ENCODE measurements around the gene RNF144A. TPM values are rescaled to one million over a fixed set of nuclear protein-coding genes. Genes with fewer than 3 reads are reported as not detected.

The RNF144A gene
- total and polyA plus RNA-seq, 2 experiments from 2014 or later: 0.60 to 3.5 TPM

DNA sequence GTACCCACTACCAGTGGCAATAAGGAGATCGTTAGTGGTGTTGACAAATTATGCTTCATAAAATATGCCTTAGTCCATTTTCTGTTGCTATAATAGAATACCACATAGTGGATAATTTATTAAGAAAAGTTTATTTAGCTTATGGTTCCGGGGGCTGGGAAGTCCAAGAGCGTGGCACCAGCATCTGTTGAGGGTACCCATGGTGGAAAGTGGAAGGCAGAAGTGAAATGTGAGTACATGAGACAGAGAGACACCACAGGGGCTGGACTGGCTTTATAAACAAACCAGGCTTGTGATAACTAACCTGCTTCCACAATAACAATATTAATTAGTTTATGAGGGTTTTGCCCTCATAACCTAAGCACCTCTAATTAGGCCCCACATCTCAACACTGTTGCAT lies 146.6 kb downstream of the RNF144A start:
- H3K36me3 ChIP-seq (ENCODE audit: low read depth): no peaks in the 10 kb centered on the region
- no peaks in the 10 kb centered on the region for H3K4me1 ChIP-seq (ENCODE audit: insufficient read depth)
- no peak for DNase-seq
- no peaks in the 10 kb centered on the region for H4K20me1 ChIP-seq (ENCODE audit: insufficient read depth)
- H3F3A ChIP-seq (ENCODE audit: insufficient read depth): no peaks in the 10 kb centered on the region
- TF ChIP-seq EZH2 (IDR thresholded peaks at IDR 0.05; ENCODE audit: insufficient read depth, poor library complexity, severe bottlenecking) (no peak), EZH2phosphoT487 (IDR thresholded peaks at IDR 0.05; ENCODE audit: insufficient read depth, low read depth) (no peak)
- no peaks in the 10 kb centered on the region for H3K27me3 ChIP-seq (replicated peaks; ENCODE audit: insufficient read depth)
- no peaks in the 10 kb centered on the region for H3K9me3 ChIP-seq (ENCODE audit: low read depth)
- no peak overlapping the region for H3K9ac ChIP-seq
- 65 to 72% methylated on average over 3 of the region's 3 CpGs for WGBS, 2 experiments (ENCODE audit: low coverage in 1 of 2, low lambda C conversion rate in 2 of 2, missing lambda C conversion rate in 2 of 2)
- H3K4me2 ChIP-seq (ENCODE audit: unreplicated experiment): no peak overlapping the region
- no peak overlapping the region for H3K4me3 ChIP-seq
- H3K9me2 ChIP-seq (ENCODE audit: insufficient read depth): no peaks in the 10 kb centered on the region
- in situ Hi-C loops (cut with MboI): no loop called here
- no peaks in the 10 kb centered on the region for H3K79me2 ChIP-seq (ENCODE audit: insufficient read depth)
- H3K27ac ChIP-seq: no peak overlapping the region
- no peak overlapping the region for H2AFZ ChIP-seq

DNA sequence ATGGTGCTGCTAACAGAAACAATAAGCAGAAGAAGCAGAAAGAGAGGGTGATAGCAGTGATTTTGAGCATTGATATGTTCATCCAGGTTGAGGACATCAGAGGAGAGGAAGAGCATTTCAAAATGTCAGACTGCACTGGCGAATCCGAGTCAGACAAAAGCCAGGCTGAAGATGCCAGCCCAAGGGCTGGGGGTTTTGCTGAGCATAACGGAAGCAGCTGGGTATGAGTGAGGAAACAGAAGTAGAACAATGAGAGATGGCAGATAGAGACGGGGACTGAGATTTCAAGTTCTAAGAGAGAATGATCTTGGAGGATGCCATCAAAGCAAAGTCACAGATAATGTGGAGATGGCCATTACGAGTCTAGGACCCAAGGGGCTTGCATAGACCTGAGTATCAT lies 151.2 kb downstream of the RNF144A start:
- H3K4me2 ChIP-seq (ENCODE audit: unreplicated experiment): no peak overlapping the region
- no peaks in the 10 kb centered on the region for H4K20me1 ChIP-seq (ENCODE audit: insufficient read depth)
- H3K4me1 ChIP-seq (ENCODE audit: insufficient read depth): no peaks in the 10 kb centered on the region
- H3K27me3 ChIP-seq (replicated peaks; ENCODE audit: insufficient read depth): no peaks in the 10 kb centered on the region
- TF ChIP-seq EZH2 (IDR thresholded peaks at IDR 0.05; ENCODE audit: insufficient read depth, poor library complexity, severe bottlenecking) (no peak), EZH2phosphoT487 (IDR thresholded peaks at IDR 0.05; ENCODE audit: insufficient read depth, low read depth) (no peak)
- H2AFZ ChIP-seq: no peak overlapping the region
- no peak overlapping the region for H3K27ac ChIP-seq
- in situ Hi-C loops (cut with MboI): no loop called here
- H3F3A ChIP-seq (ENCODE audit: insufficient read depth): no peaks in the 10 kb centered on the region
- H3K36me3 ChIP-seq (ENCODE audit: low read depth): no peaks in the 10 kb centered on the region
- DNase-seq: no peak
- 77 to 79% methylated on average over 5 of the region's 5 CpGs for WGBS, 2 experiments (ENCODE audit: low coverage in 1 of 2, low lambda C conversion rate in 2 of 2, missing lambda C conversion rate in 2 of 2)
- H3K4me3 ChIP-seq: no peak overlapping the region
- H3K9ac ChIP-seq: no peak overlapping the region
- no peaks in the 10 kb centered on the region for H3K9me2 ChIP-seq (ENCODE audit: insufficient read depth)
- H3K79me2 ChIP-seq (ENCODE audit: insufficient read depth): no peaks in the 10 kb centered on the region
- H3K9me3 ChIP-seq (ENCODE audit: low read depth): no peaks in the 10 kb centered on the region

DNA sequence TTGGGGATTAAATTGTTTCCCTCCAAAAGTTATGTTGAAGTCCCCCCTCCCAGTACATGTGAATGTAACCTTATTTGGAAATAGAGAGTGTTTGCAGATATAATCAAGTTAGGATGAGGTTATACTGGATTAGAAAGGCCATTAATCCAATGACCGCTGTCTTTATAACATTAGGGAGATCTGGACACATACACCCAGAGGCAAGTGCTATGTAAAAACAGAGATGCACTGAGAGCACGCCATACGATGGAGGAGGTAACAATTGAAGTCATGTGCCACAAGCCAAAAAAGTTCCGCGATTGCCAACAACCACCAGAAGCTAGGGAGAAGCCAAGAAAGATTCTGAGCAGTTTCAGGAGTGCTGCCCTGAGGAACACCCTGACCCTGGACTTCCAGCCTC lies 153.3 kb downstream of the RNF144A start:
- Histone ChIP-seq H3K27me3 (replicated peaks; ENCODE audit: insufficient read depth) (no peaks in the 10 kb centered on the region), H3K36me3 (ENCODE audit: low read depth) (no peaks in the 10 kb centered on the region), H4K20me1 (ENCODE audit: insufficient read depth) (no peaks in the 10 kb centered on the region), H3F3A (ENCODE audit: insufficient read depth) (no peaks in the 10 kb centered on the region), H3K9me3 (ENCODE audit: low read depth) (no peaks in the 10 kb centered on the region), H3K27ac (no peak overlapping the region), H3K9me2 (ENCODE audit: insufficient read depth) (no peaks in the 10 kb centered on the region), H2AFZ (no peak overlapping the region), H3K4me1 (ENCODE audit: insufficient read depth) (no peaks in the 10 kb centered on the region), H3K9ac (no peak overlapping the region), H3K4me2 (ENCODE audit: unreplicated experiment) (no peak overlapping the region), H3K4me3 (no peak overlapping the region), H3K79me2 (ENCODE audit: insufficient read depth) (no peaks in the 10 kb centered on the region)
- DNase-seq: no peak
- 50 to 54% methylated on average over 5 of the region's 5 CpGs for WGBS, 2 experiments (ENCODE audit: low coverage in 1 of 2, low lambda C conversion rate in 2 of 2, missing lambda C conversion rate in 2 of 2)
- TF ChIP-seq EZH2 (IDR thresholded peaks at IDR 0.05; ENCODE audit: insufficient read depth, poor library complexity, severe bottlenecking) (no peak), EZH2phosphoT487 (IDR thresholded peaks at IDR 0.05; ENCODE audit: insufficient read depth, low read depth) (no peak)
- in situ Hi-C loops (cut with MboI): no loop called here

DNA sequence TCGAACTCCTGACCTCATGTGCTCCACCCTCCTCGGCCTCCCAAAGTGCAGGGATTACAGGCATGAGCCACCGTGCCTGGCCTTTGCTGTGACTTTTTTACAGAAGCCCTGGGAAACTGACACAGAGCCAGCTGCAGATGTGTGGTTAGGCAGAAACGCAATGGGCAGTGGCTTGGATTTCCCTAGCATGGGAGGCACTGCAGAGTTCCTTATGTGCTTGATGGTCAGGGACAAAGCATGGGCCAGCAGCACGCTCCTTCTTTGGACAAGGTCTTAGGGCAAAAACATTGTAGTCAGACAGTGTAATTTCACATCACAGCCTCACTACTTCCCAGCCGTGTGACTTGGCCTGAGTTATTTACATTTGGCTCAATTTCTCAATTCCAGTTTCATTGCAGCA lies 153.9 kb downstream of the RNF144A start:
- H3K27me3 ChIP-seq (replicated peaks; ENCODE audit: insufficient read depth): no peaks in the 10 kb centered on the region
- DNase-seq: no peak
- no peaks in the 10 kb centered on the region for H3K4me1 ChIP-seq (ENCODE audit: insufficient read depth)
- in situ Hi-C loops (cut with MboI): no loop called here
- no peaks in the 10 kb centered on the region for H3K79me2 ChIP-seq (ENCODE audit: insufficient read depth)
- no peak overlapping the region for H3K4me2 ChIP-seq (ENCODE audit: unreplicated experiment)
- no peaks in the 10 kb centered on the region for H3K36me3 ChIP-seq (ENCODE audit: low read depth)
- H2AFZ ChIP-seq: no peak overlapping the region
- no peak overlapping the region for H3K9ac ChIP-seq
- TF ChIP-seq EZH2 (IDR thresholded peaks at IDR 0.05; ENCODE audit: insufficient read depth, poor library complexity, severe bottlenecking): no peak
- no peak for TF ChIP-seq EZH2phosphoT487 (IDR thresholded peaks at IDR 0.05; ENCODE audit: insufficient read depth, low read depth)
- no peaks in the 10 kb centered on the region for H3K9me3 ChIP-seq (ENCODE audit: low read depth)
- no peaks in the 10 kb centered on the region for H4K20me1 ChIP-seq (ENCODE audit: insufficient read depth)
- H3K9me2 ChIP-seq (ENCODE audit: insufficient read depth): no peaks in the 10 kb centered on the region
- WGBS, 2 experiments (ENCODE audit: low coverage in 1 of 2, low lambda C conversion rate in 2 of 2, missing lambda C conversion rate in 2 of 2): 32 to 38% methylated on average over 6 of the region's 6 CpGs
- no peak overlapping the region for H3K27ac ChIP-seq
- H3K4me3 ChIP-seq: no peak overlapping the region
- no peaks in the 10 kb centered on the region for H3F3A ChIP-seq (ENCODE audit: insufficient read depth)
